CD4-positive, alpha-beta T cell treated with Interleukin-6 at 100 ng/mL for 8 hours (primary cell): ENCODE measurements around the gene SHROOM1.
A peak's percentile ranks its signal among the peaks of the same experiment; 100 is the strongest.

Experiments used
- DNase-seq: peaks from one replicate; pipeline ENCODE4 v3.0.0-alpha.2; 2020; ENCODE audit warnings: mixed read lengths, low spot score

The SHROOM1 gene

DNA sequence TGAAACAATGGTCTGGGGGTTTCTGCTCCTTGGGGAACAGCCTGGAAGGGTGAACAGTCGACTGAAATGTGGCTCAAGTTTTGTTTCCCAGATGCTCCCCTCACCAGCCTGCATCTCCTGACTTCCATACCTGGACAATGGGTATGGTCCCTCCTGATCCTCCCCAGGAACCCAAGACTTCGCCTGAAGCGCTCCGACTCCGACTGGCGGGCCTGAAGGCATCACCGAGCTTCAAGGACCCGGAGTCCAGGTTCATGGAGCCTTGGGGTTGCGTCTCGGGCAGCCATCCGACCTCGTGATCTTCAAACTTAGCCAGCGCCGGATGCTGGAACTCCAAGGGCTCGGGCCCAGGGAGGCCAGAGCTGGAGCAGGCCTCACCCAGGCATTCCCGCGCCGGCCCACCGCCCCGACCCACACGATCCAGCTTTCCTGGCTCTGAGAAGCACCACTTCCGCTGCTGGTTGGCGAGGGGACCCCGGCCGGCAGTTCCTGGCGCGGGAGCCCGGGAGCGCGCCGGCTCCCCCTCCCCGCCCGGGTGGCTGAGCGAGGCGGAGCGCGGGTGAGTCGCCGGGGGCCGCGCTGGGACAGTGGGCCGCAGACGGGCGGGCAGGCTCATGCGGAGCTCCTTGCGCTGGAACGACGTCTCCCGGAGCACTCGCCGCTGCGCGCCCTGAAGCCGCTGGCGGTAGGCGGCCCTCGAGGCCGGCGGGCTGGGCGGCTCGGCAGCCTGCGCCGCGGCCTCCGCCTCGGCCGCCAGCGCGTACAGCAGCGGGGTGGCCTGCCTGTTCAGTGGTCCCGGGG lies 5.2 kb downstream of the SHROOM1 start:
- DNase-seq = no peak

DNA sequence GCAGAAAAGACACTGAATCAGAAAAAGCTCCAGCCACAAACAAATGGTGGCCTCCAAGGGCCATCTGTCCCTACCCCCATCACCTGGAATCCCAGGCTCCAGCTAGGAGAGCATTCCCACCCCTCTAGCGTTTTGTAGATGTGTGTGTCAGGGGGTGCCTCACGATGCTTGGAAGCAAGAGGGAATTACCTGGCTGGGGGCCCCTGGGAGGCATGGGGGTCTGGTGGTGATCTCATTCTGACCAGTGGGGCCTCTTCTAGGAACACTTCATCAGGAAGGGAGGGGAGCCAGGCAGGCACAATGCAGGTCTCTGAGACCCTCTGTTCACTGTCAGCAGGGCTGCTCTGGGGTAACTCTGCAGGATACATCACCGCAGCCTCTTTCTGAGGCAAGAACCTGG lies 6.0 kb downstream of the SHROOM1 start:
- DNase-seq = no peak

DNA sequence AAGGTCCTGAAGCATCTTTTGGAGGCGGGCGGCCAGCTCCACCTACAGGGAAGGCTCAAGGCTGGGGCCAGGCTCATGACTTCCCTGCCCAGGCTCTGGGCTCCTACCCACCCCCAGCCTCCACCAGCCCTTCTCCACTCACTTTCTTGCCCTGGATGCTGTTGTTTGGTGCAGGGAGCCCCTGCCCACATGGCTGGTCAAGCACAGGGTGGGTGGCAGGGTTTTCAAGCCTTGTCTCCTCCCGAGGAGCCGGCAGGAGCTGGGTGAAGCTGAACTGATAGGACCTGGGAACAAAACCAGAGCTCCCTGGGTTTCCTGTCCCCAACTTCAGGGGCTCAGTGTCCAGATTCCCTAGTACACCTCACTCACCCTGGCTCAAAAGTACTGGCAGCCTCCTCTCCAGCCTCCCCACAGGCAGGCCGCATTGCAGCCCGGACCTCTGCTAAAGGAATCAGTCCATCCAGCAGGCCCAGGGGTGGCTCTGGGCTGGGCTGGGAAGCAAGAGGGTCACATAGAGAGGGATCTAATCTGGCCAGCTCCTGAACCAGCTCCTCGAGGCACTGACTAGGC lies 6.9 kb downstream of the SHROOM1 start:
- no peak for DNase-seq

DNA sequence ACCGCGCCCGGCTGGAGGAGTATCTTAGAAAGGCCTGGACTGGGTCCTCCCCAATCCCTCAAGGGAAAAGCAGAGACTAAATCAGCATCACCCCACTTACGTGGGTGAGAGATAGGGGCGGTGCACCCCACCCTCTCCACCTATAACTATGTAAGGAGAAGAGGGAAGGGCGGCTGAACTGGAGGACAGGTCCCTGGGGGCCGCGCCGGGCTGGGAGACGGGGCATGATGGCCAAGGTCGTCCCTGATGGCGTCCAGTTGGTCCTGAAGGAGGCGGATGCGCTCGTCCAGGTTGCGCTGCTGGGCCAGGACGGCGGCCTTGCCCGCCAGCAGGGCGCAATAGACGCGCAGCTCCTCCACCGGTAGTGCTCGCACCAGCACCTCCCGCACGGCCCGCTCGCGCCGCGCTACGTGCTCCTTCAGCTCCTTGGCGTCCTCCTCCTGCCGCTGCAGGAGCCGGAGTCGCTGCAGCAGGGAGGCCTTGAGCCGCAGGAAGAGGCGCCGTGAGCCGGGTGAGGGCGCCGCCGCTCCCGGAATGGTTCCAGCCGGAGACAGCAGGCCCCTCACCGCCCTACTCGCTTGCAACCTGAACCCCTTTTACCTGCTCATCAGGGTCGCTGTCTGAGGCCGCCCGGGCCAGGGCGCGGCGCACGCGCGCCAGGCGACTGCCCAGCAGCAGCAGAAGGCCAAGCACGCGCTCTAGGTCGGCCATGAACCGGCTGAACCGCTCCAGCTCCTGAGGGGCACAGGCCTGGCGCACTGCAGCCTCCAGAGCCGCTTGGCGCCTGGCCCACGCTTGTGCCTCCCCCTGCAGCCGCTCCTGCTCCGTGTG lies 7.6 kb downstream of the SHROOM1 start:
- no peak for DNase-seq

DNA sequence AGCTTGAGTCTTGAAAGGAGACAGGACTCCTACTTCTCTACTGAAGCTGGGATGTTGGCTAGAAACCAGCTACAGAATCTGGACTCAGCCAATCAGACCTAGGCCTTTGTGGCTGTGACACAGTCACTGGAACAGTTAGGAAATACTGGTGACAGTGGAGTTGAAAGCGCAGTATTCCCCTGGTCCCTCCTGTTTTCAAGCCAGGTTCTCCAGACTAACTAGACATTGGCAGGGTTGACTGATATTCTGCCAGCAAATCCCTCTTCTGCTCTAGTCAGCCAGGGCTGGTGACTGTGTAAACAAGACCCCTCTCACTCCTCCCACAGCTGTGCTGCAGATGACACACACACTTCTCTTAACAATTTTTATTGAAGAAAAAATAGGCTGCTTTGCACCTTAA lies 8.7 kb downstream of the SHROOM1 start:
- DNase-seq = no peak

DNA sequence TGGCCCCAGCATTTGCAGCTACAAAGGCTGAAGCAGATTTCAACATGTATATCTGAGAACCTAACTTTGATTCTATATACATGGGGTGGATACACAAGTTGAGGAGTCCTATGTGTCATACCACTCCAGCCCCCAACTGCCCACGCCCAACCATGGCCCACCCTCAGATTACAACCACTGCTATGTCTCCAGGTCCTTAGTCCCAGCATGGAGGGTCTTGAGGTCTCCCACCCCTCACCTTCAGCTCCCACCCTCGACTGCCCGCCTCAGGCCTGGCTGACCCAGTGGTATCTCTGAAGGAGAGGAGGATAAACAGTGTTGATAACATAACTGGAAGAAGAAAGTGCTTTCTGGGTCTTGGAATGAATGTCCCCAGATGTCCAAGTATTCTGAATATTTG lies 9.1 kb downstream of the SHROOM1 start:
- no peak for DNase-seq

DNA sequence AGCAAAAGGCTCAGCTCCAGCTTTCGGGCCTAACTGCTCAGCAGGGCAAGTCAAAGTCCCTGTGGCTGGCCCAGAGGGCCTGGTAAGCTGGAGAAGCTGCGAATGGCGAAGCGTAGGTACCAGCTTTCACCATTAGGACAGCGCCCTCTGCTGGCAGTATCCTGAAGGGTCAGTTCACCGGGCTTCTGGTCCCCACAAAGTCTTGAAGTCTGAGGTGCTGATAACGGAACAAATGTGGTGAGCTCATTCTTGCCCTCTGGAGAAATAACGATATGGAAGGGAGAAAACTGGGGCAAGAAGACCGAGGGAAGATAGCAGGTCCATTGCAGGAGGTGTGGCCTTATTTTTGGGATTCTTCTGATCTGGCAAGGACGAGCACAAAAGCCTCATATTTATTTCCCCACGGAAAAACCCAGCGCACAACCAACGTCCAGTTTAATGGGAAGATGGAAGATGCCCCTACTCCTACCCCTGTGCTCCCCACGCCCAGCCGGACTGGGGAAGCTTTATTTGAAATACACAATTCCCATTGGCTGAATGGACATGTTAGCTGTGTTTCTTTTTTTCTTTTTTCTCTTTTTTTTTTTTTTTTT lies 10.2 kb downstream of the SHROOM1 start:
- peak; percentile 84 for DNase-seq

DNA sequence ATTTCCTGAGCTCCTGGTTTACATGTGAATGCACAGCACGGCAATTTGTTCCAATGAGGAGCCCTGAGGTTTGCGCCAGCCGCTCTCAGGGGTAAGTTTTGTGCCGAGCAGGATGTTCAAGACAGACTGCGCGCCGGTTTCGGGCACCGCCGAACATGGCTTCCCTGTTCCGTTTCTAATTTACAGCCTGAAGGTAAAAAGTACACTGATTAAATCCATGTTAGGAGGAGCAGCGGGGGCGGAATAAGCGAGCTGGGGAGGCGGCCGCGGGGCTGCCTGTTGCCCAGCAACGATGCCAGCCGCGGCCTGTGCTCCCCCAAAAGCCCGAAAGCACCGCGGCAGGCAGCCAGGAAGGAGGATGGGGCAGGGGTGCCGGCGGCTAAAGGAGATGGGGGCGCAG lies 11.0 kb downstream of the SHROOM1 start:
- no peak for DNase-seq

DNA sequence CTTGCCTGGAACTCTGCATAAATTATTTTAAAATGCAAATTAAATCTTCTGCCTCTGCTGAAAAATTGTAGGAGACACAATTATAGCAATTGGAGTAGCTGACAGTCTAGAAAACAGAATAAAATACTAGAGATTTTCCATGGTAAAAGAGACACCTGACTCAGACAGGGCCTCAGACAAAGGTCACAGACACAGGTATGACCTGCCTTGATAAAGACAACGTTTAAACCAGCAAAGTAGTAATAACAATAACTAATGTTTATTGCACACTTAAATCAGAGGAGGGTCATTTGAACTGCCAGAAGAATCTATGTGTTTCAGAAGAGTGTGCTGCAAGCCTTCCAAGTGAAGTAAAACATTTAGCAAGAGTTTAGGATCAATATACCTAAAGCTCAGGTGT lies 13.4 kb downstream of the SHROOM1 start:
- no peak for DNase-seq

DNA sequence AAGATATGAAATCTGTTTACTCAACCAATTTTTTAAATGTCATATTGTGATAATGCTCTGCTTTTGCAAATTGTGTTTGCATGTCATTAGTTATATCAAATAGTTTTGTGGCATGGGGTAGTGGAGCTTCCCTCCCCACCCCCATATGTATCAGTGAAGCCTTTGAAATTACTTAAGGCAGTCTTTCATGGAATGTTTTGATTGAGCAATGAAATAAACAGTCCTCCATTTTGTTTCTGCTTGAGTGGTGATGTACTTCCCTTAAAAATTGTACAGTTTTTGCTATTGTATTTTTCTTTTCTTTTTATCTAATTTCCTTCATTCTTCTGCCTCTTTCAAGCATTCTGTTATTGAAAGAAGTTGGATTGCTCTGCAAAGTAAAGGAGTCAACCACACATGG lies 13.9 kb downstream of the SHROOM1 start:
- DNase-seq = no peak

DNA sequence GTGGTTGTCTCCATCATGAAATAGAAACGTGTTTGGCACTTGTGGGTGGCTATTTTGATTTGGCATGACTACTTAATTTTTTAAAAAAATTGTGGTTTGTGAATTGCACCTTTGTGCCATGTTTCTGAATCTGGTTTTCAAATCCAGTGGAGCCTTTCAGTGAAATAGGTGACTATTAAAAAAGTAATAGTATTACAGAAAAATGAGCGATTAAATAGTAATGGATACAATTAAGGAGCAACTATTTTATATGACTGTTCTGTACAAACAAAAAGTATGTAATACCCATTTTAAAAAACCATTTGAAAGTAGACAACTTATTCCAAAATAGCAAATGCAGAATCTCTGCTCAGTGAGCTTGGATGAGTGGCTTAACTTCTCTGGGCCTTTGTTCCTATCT lies 14.4 kb downstream of the SHROOM1 start:
- no peak for DNase-seq

DNA sequence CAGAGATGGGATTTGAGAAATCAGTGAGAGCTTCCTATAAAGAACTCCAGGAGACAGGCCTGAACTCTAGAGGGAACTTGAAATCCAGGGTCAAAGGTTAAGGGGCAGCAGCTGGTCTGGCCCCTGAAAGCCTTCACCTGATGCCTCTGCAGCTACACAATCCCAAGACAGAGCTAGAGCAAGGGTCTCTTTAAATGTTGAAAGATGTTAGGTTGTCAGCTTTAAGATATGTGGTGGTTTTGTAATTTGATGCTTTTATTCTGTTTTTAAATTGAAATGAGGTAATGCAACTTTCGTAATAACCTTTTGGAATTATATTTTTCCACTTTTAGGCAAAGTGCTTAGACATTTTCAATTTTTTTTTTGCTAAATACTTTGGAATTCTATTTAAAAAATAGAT lies 15.0 kb downstream of the SHROOM1 start:
- DNase-seq = no peak

DNA sequence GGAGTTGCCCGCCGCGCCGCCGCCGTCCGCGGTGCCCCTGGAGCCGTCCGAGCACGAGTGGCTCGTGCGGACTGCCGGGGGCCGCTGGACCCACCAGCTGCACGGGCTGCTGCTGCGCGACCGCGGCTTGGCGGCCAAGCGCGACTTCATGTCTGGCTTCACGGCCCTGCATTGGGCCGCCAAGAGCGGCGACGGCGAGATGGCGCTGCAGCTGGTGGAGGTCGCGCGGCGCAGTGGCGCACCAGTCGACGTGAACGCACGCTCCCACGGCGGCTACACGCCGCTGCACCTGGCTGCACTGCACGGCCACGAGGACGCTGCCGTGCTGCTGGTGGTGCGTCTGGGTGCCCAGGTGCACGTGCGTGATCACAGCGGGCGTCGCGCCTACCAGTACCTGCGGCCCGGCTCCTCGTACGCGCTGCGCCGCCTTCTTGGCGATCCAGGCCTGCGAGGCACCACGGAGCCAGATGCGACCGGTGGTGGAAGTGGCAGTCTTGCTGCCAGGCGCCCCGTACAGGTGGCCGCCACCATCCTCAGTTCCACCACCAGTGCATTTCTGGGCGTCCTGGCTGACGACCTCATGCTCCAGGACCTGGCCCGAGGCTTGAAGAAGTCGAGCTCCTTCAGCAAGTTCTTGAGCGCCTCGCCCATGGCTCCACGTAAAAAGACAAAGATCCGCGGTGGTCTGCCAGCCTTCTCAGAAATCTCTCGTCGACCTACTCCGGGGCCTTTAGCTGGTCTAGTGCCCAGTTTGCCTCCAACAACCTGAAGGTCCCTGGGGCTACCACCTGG lies 15.7 kb downstream of the SHROOM1 start:
- no peak for DNase-seq

DNA sequence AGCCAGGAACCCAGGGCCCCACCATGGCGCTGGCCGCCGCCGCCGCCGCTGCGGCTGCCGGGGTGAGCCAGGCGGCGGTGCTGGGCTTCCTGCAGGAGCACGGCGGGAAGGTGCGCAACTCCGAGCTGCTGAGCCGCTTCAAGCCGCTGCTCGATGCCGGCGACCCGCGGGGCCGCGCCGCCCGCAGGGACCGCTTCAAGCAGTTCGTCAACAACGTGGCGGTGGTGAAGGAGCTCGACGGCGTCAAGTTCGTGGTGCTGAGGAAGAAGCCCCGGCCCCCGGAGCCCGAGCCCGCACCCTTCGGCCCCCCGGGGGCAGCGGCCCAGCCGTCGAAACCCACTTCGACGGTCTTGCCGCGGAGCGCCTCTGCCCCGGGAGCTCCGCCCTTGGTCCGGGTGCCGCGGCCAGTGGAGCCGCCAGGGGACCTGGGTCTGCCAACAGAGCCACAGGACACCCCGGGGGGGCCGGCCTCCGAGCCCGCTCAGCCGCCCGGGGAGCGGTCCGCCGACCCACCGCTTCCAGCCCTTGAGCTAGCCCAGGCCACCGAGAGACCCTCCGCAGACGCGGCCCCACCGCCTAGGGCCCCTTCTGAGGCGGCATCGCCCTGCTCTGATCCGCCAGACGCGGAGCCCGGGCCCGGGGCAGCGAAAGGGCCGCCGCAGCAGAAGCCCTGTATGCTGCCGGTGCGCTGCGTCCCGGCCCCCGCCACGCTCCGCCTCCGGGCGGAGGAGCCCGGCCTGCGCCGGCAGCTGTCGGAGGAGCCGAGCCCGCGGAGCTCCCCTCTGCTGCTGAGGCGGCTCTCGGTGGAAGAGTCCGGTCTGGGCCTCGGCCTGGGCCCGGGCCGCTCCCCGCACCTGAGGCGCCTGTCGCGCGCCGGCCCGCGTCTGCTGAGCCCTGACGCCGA lies 16.6 kb downstream of the SHROOM1 start:
- no peak for DNase-seq

DNA sequence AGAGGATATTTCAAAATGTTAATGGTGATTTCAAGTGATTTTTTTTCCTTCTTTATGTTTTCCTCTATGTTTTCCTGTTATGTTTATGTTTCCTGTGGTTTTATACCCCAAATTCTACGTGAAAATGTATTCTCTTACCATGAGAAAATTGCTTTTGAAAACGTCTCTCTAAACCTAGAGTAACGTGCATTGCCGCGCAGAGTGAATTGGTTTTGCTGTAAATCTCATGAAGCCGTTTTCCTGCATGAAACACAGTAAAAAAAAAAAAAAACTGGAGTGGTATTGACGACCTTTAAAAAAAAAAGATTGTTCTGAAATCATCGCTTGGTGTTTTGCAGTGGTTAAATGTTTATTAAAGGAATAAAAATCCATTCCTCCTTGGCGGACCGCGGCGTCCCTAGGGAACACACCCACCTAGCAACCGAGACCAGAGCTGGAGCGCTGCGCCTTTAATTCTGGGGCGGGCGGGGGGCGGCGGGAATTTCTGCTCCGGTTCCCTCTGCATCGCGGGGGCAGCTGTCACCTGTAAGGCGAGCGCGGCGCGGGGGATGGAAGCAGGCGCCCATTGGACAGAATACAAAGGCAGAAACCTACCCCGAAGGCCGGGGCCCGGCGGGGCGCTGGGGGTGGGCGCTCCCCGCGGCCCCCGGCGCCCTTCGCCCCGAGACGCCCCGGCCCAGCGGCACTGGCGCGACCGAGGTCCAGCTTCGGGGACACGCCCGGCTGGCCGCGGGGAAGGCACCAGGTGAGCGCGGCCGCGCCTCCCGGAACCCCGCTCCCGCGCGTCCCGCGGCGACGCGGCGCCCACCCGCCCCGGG lies 17.5 kb downstream of the SHROOM1 start, which contains the start of gene SOWAHA:
Gene SOWAHA (plus strand): TSS at position 522 of the 818 bp plus-strand sequence. CDS start 320 bp downstream, outside the sequence.
- no peak for DNase-seq

DNA sequence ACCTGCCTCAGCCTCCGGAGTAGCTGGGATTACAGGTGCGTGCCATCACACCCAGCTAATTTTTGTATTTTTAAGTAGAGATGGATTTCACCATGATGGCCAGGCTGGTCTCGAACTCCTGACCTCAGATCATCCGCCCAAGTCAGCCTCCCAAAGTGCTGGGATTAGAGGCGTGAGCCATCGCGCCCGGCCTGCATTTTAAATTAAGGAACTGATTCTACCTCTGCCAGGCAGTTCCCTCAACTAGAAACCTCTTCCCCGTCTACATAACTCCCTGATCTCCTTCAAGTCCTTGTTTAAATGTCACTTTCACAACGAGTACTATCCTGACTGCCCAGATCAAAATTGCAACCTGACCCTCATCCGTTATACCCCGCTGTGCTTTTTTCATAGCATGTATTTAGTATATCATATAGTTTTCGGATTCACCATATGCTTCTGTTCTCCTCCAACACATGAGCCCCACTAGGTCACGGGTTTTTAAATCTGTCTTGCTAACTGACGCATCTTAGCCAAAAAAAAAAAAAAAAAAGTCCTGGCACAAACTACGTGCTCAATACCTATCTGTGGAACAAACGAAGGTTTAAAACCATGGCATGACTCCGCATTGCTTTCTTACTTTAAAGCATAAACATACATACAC lies 18.2 kb downstream of the SHROOM1 start:
- DNase-seq = no peak

DNA sequence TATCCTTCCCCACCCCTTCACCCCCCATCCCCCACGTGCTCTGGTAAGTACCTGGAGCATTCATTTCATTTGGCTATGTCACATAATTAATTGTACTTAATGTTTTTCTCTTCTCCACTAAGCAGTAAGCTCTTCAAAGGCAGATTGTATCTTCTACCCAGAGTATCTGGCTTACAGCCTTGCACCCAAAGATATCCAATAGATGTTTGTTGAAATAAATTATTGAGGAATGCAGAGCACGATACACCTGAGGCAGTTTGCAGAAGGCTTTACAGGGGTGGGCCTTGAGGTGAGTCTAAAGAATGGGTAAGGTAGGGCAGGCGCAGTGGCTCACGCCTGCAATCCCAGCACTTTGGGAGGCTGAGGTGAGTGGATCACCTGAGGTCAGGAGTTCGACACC lies 19.8 kb downstream of the SHROOM1 start:
- DNase-seq = no peak

DNA sequence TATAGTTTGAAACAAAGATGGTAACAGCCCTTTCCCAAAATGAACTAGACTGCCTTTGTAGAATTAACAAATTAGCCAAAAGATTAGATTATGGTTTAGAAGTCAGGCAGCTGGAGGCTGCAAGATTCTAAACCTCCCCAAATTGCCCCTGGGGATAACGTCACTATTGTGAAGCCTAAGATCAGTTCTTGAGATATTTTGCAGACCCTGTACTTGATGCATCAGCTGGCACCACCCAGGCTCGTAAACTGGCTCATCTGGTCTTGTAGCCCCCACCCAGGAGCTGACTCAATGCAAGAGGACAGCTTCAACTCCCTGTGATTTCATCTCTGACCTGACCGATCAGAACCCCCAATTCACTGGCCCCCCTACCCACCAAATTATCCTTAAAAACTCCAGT lies 21.6 kb downstream of the SHROOM1 start:
- no peak for DNase-seq

DNA sequence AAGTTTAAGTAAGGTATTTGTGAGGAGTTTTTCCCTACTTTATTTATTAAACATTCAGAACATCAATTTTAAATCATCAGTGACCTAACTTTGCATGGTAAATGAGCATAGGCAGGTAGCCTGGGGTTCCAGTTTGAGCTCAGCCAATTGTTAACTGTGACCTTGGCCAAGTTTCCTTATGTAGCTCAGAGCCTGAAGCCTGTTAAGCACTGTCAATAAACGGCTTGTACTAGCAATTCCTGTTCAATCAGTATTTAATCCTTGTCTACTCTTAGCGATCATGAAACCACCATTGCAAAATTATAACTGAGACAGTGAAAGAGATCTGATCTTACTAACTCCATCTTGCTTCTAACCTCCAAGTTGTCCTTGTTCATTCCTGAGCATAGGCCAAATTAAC lies 22.0 kb downstream of the SHROOM1 start:
- no peak for DNase-seq
